ENCODE results near the gene TUBGCP2. TPM values are rescaled to one million over a fixed set of nuclear protein-coding genes. Genes with fewer than 3 reads are reported as not detected.

The TUBGCP2 gene
- total and polyA plus RNA-seq, 2 of the 13 experiments (the other 11 are each of a cell fraction or from before 2014, with no cell fraction given): 21.3 to 34.5 TPM

- TF ChIP-seq UBTF (CRISPR knock-in tag; IDR thresholded peaks at IDR 0.05) (peak; percentile 88), PATZ1 (CRISPR knock-in tag; IDR thresholded peaks at IDR 0.05) (peak; percentile 52), ARNT2 (CRISPR knock-in tag; IDR thresholded peaks at IDR 0.05; ENCODE audit: low read depth) (peak; percentile 61; the same call in 1 of the 2 replicates), ZFX (CRISPR knock-in tag; IDR thresholded peaks at IDR 0.05; ENCODE audit: low read depth) (peak; percentile 78), RNF2 (conservative IDR thresholded peaks at IDR 0.05; ENCODE audit: low read depth) (no peak; the same call in 1 of the 2 replicates), TBP (CRISPR knock-in tag; IDR thresholded peaks at IDR 0.05) (no peak), GTF2F1 (IDR thresholded peaks at IDR 0.05; ENCODE audit: low read length) (no peak), EED (CRISPR knock-in tag; IDR thresholded peaks at IDR 0.05) (peak; percentile 50; the same call in 1 of the 2 replicates), ARHGAP35 (CRISPR knock-in tag; IDR thresholded peaks at IDR 0.05; ENCODE audit: borderline replicate concordance) (no peak), E2F1 (CRISPR knock-in tag; IDR thresholded peaks at IDR 0.05) (no peak), PPARG (CRISPR knock-in tag; conservative IDR thresholded peaks at IDR 0.05) (peak; percentile 20; the same call in 1 of the 2 replicates), ZFP90 (CRISPR knock-in tag; IDR thresholded peaks at IDR 0.05; ENCODE audit: borderline replicate concordance) (no peak; the same call in 1 of the 2 replicates), ZNF580 (CRISPR knock-in tag; IDR thresholded peaks at IDR 0.05; ENCODE audit: borderline replicate concordance, low read depth) (no peak), BHLHE40 (IDR thresholded peaks at IDR 0.05; ENCODE audit: low read length) (no peak), TIGD3 (CRISPR knock-in tag; IDR thresholded peaks at IDR 0.05; ENCODE audit: borderline replicate concordance) (no peak; the same call in 1 of the 2 replicates), ZFP36L2 (CRISPR knock-in tag; IDR thresholded peaks at IDR 0.05) (no peak), NFKB2 (CRISPR knock-in tag; IDR thresholded peaks at IDR 0.05; ENCODE audit: borderline replicate concordance) (peak; percentile 62; the same call in 1 of the 2 replicates)
These were observed 48.9 kb upstream of the TUBGCP2 start, which contains the start of gene FUOM (continued) for GRCh38 chr10:133357285-133358161.
